Keratinocyte (primary cell): ENCODE results near the gene SSNA1. TPM values are rescaled to one million over a fixed set of nuclear protein-coding genes. Genes with fewer than 3 reads are reported as not detected.
"Not testable (repeated sequence)": the region's sequence is repeated elsewhere in the genome, so short reads cannot be mapped to it uniquely, and the experiment has no call there.

Source experiments
- DNase-seq: peaks from one replicate; pipeline ENCODE4 v3.0.0-alpha.2; 2011; ENCODE audit warnings: low read depth, missing footprints, low spot score
- FAIRE-seq: peaks from 2 replicates; lab custom pipeline; 2011; peaks lifted over from hg19 to GRCh38; lab: Jason Lieb, UNC
- H2AFZ ChIP-seq: 2 replicates; pipeline ENCODE4 v1.6.0; 2012; ENCODE audit warnings: low read length, control low read depth, inconsistent platforms; ENCODE audit not compliant: control insufficient read depth
- H3K27ac ChIP-seq: 2 replicates; pipeline ENCODE4 v1.5.1; 2011; ENCODE audit warnings: low read length; ENCODE audit not compliant: control insufficient read depth, insufficient read depth
- H3K27me3 ChIP-seq: 3 replicates; pipeline ENCODE4 v1.6.0; 2011; ENCODE audit warnings: low read length; ENCODE audit not compliant: control insufficient read depth, insufficient read depth; ENCODE audit errors: extremely low read depth
- H3K36me3 ChIP-seq, 2 experiments: 2 replicates in 1 of 2; 3 replicates in 1 of 2; pipeline ENCODE4 v1.5.1; 2011; ENCODE audit warnings: low read length in 2 of 2, mild to moderate bottlenecking in 1 of 2; ENCODE audit not compliant: control insufficient read depth in 2 of 2, insufficient read depth in 2 of 2; ENCODE audit errors: extremely low read depth in 1 of 2
- H3K4me1 ChIP-seq: 3 replicates; pipeline ENCODE4 v1.5.1; 2011; ENCODE audit warnings: low read length; ENCODE audit not compliant: control insufficient read depth, insufficient read depth; ENCODE audit errors: extremely low read depth
- H3K4me2 ChIP-seq: 3 replicates; pipeline ENCODE4 v1.6.0; 2011; ENCODE audit warnings: low read depth, low read length; ENCODE audit not compliant: control insufficient read depth, insufficient read depth; ENCODE audit errors: extremely low read depth
- H3K4me3 ChIP-seq, 3 experiments: fragments of 200-600 bp in 1 of 3; sonication (generic) in 1 of 3; 2 replicates in 2 of 3; 3 replicates in 1 of 3; pipeline ENCODE4 v1.5.1; 2011 to 2016; ENCODE audit warnings: low read length in 3 of 3, mild to moderate bottlenecking in 3 of 3, control low read depth in 2 of 3, inconsistent platforms in 1 of 3, low read depth in 1 of 3, mixed read lengths in 1 of 3, mixed run types in 1 of 3, moderate library complexity in 1 of 3; ENCODE audit not compliant: control insufficient read depth in 2 of 3, insufficient read depth in 2 of 3; ENCODE audit errors: extremely low read depth in 1 of 3
- H3K79me2 ChIP-seq: 2 replicates; pipeline ENCODE4 v1.6.0; 2012; ENCODE audit warnings: low read length; ENCODE audit not compliant: control insufficient read depth, insufficient read depth
- H3K9ac ChIP-seq: 3 replicates; pipeline ENCODE4 v1.6.0; 2011; ENCODE audit warnings: low read length; ENCODE audit not compliant: control insufficient read depth, insufficient read depth; ENCODE audit errors: extremely low read depth
- H3K9me1 ChIP-seq: 3 replicates; pipeline ENCODE4 v1.6.0; 2011; ENCODE audit warnings: low read length; ENCODE audit not compliant: control insufficient read depth, insufficient read depth; ENCODE audit errors: extremely low read depth
- H3K9me3 ChIP-seq: 2 replicates; pipeline ENCODE4 v1.5.1; 2012; ENCODE audit warnings: low read depth, low read length; ENCODE audit not compliant: control insufficient read depth
- H4K20me1 ChIP-seq: 3 replicates; pipeline ENCODE4 v1.6.0; 2011; ENCODE audit warnings: low read length; ENCODE audit not compliant: control insufficient read depth, insufficient read depth; ENCODE audit errors: extremely low read depth
- EZH2 ChIP-seq: IDR thresholded peaks from one replicate; pipeline ENCODE4 v1.6.1; 2012; ENCODE audit warnings: inconsistent platforms, mild to moderate bottlenecking, low read length, moderate library complexity
- dilution Hi-C: fragments of 300-500 bp; cut with MboI; formaldehyde crosslinking; loops from one replicate; pipeline ENCODE4 v1.7.0; 2020; ENCODE audit warnings: low sequenced_read_pairs; ENCODE audit not compliant: extremely low pct_ligation_motif_present
- polyA plus RNA-seq, 5 experiments: library from polyadenylated mRNA; depleted of rRNA in 3 of 5; stranded (reverse) in 3 of 5; stranded (forward) in 1 of 5; unstranded in 1 of 5; fragments of >200 nt; gene quantifications; 1 replicate in 1 of 5; 2 replicates in 3 of 5; 3 replicates in 1 of 5; pipeline versions ENCODE4 v1.2.1 to v1.2.3, GENCODE V29; 2011 to 2012; ENCODE audit warnings: missing spikeins in 2 of 5, low read depth in 1 of 5, low replicate concordance in 1 of 5
- small RNA-seq, 3 experiments: library from RNA; depleted of rRNA; stranded (forward); fragments of <200 nt; gene quantifications; one replicate each; pipeline ENCODE3, GENCODE V24; 2012; ENCODE audit warnings: low read depth in 3 of 3, low replicate concordance in 1 of 3; ENCODE audit not compliant: insufficient read length in 3 of 3
- TF ChIP-seq, protein P1 (sequence below), 3 experiments: IDR thresholded peaks in 1 of 3; conservative IDR thresholded peaks in 1 of 3; optimal IDR thresholded peaks in 1 of 3; 2 replicates in 2 of 3; 3 replicates in 1 of 3; pipeline versions ENCODE3 to v1.5.1; 2011; ENCODE audit warnings: low read length in 3 of 3, mild to moderate bottlenecking in 3 of 3, moderate library complexity in 2 of 3, control low read depth in 1 of 3, inconsistent platforms in 1 of 3; ENCODE audit not compliant: insufficient read depth in 2 of 3; ENCODE audit errors: extremely low read depth in 1 of 3

The SSNA1 gene
- polyA plus RNA-seq, 1 donor (not counting 4 experiments of a cell fraction or from before 2014, with no cell fraction given): 45.3 TPM

- H3K27me3 ChIP-seq: peaks cover 9% of the 10 kb centered on the region
- dilution Hi-C loops: no loop called here
- FAIRE-seq (no peak), DNase-seq (no peak)
- H3K9ac ChIP-seq: no peak overlapping the region
- H3K4me1 ChIP-seq: peaks cover 7% of the 10 kb centered on the region
- peaks cover 24% of the 10 kb centered on the region for H3K79me2 ChIP-seq
- peaks cover 8 to 15% of the 10 kb centered on the region in 2 experiments for H3K36me3 ChIP-seq
- no peaks in the 10 kb centered on the region for H3K9me3 ChIP-seq
- H3K27ac ChIP-seq: no peak overlapping the region
- no peaks in the 10 kb centered on the region for H3K9me1 ChIP-seq
- no peak for TF ChIP-seq EZH2
- TF ChIP-seq, protein P1, sequence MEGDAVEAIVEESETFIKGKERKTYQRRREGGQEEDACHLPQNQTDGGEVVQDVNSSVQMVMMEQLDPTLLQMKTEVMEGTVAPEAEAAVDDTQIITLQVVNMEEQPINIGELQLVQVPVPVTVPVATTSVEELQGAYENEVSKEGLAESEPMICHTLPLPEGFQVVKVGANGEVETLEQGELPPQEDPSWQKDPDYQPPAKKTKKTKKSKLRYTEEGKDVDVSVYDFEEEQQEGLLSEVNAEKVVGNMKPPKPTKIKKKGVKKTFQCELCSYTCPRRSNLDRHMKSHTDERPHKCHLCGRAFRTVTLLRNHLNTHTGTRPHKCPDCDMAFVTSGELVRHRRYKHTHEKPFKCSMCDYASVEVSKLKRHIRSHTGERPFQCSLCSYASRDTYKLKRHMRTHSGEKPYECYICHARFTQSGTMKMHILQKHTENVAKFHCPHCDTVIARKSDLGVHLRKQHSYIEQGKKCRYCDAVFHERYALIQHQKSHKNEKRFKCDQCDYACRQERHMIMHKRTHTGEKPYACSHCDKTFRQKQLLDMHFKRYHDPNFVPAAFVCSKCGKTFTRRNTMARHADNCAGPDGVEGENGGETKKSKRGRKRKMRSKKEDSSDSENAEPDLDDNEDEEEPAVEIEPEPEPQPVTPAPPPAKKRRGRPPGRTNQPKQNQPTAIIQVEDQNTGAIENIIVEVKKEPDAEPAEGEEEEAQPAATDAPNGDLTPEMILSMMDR (optimal IDR thresholded peaks at IDR 0.05 in 1 of 3, IDR thresholded peaks at IDR 0.05 in 1 of 3, conservative IDR thresholded peaks at IDR 0.05 in 1 of 3; ENCODE audit: extremely low read depth in 1 of 3, insufficient read depth in 2 of 3, low read length in 3 of 3): no peak
- no peak overlapping the region for H2AFZ ChIP-seq
- peaks cover 15% of the 10 kb centered on the region for H4K20me1 ChIP-seq
- H3K4me3 ChIP-seq: no peak overlapping the region
- no peak overlapping the region for H3K4me2 ChIP-seq
These were observed 49.6 kb downstream of the SSNA1 start for GRCh38 chr9:137237759-137238726.

- H3K27ac ChIP-seq: peak overlapping the region; percentile 90
- peaks cover 24% of the 10 kb centered on the region for H3K4me1 ChIP-seq
- H3K9me3 ChIP-seq, dilution Hi-C loops, H3K9me1 ChIP-seq, DNase-seq, H2AFZ ChIP-seq, FAIRE-seq, H3K27me3 ChIP-seq: not testable (repeated sequence)
- peaks cover 11 to 26% of the 10 kb centered on the region in 2 experiments for H3K36me3 ChIP-seq
- H3K4me3 ChIP-seq: peak overlapping the region; percentile 77 to 85 (median 80)
- peak overlapping the region; percentile 92 for H3K9ac ChIP-seq
- peaks cover 33% of the 10 kb centered on the region for H3K79me2 ChIP-seq
- peaks cover 28% of the 10 kb centered on the region for H4K20me1 ChIP-seq
- H3K4me2 ChIP-seq: peak overlapping the region; percentile 82
These were observed 51.2 kb downstream of the SSNA1 start for GRCh38 chr9:137239541-137240200.

Small RNA genes within 50 kb of the gene (small RNA-seq; reads per million reads assigned to genes)
- gene MIR3621: 0 reads per million in 3 experiments

Other genes with a start within 250 kb of the SSNA1 start
- gene FBXW5, start 243.9 kb upstream of the SSNA1 start, polyA plus RNA-seq: 23.0 to 47.2 TPM (median 34.5 TPM) in 3 replicates
- gene C8G, start 243.4 kb upstream of the SSNA1 start, polyA plus RNA-seq: 0.24 to 0.72 TPM (median 0.32 TPM) in 3 replicates
- gene LCN12, start 236.4 kb upstream of the SSNA1 start, polyA plus RNA-seq: 0.22 TPM in 1 of 3 replicates, not detected in the others
- not detected in 3 replicates for gene PTGDS, start 211.2 kb upstream of the SSNA1 start, polyA plus RNA-seq
- gene LCNL1, start 205.7 kb upstream of the SSNA1 start, polyA plus RNA-seq: not detected in 3 replicates
- gene PAXX, start 196.3 kb upstream of the SSNA1 start, polyA plus RNA-seq: 11.2 to 14.6 TPM (median 13.6 TPM) in 3 replicates
- 5.5 to 36.0 TPM (median 9.4 TPM) in 3 replicates for gene CLIC3, start 192.1 kb upstream of the SSNA1 start, polyA plus RNA-seq
- 1.3 to 4.2 TPM (median 1.4 TPM) in 3 replicates for gene ABCA2, start 160.4 kb upstream of the SSNA1 start, polyA plus RNA-seq
- not detected in 3 replicates for gene FUT7, start 156.6 kb upstream of the SSNA1 start, polyA plus RNA-seq
- gene NPDC1, start 142.5 kb upstream of the SSNA1 start, polyA plus RNA-seq: 9.8 to 23.8 TPM (median 10.6 TPM) in 3 replicates
- 0.52 to 1.3 TPM (median 0.65 TPM) in 3 replicates for gene ENTPD2, start 134.6 kb upstream of the SSNA1 start, polyA plus RNA-seq
- gene SAPCD2, start 118.1 kb upstream of the SSNA1 start, polyA plus RNA-seq: 0.90 to 1.6 TPM (median 1.2 TPM) in 3 replicates
- 2.7 to 4.3 TPM (median 4.3 TPM) in 3 replicates for gene UAP1L1, start 111.2 kb upstream of the SSNA1 start, polyA plus RNA-seq
- gene MAN1B1, start 101.7 kb upstream of the SSNA1 start, polyA plus RNA-seq: 31.4 to 48.2 TPM (median 34.3 TPM) in 3 replicates
- 29.7 to 93.1 TPM (median 35.3 TPM) in 3 replicates for gene DPP7, start 73.9 kb upstream of the SSNA1 start, polyA plus RNA-seq
- 0.03 to 0.26 TPM (median 0.03 TPM) in 3 replicates for gene GRIN1, start 49.5 kb upstream of the SSNA1 start, polyA plus RNA-seq
- not detected in 3 replicates for gene LRRC26, start 18.6 kb upstream of the SSNA1 start, polyA plus RNA-seq
- gene TMEM210, start 16.6 kb upstream of the SSNA1 start, polyA plus RNA-seq: not detected in 3 replicates
- gene ANAPC2, start 116 bp upstream of the SSNA1 start, polyA plus RNA-seq: 11.9 to 24.0 TPM (median 13.8 TPM) in 3 replicates
- gene TPRN, start 12.1 kb downstream of the SSNA1 start, polyA plus RNA-seq: 1.1 to 2.2 TPM (median 1.6 TPM) in 3 replicates
- 22.3 to 36.7 TPM (median 29.2 TPM) in 3 replicates for gene TMEM203, start 17.0 kb downstream of the SSNA1 start, polyA plus RNA-seq
- 3.9 to 6.0 TPM (median 5.5 TPM) in 3 replicates for gene NDOR1, start 17.0 kb downstream of the SSNA1 start, polyA plus RNA-seq
- gene RNF208, start 33.6 kb downstream of the SSNA1 start, polyA plus RNA-seq: 0.15 to 0.19 TPM in 2 of 3 replicates, not detected in the other
- gene CYSRT1, start 36.5 kb downstream of the SSNA1 start, polyA plus RNA-seq: 0.80 to 1.8 TPM (median 1.2 TPM) in 3 replicates
- gene RNF224, start 38.8 kb downstream of the SSNA1 start, polyA plus RNA-seq: not detected in 3 replicates
- 0.03 TPM in 1 of 3 replicates, not detected in the others for gene SLC34A3, start 42.2 kb downstream of the SSNA1 start, polyA plus RNA-seq
- 390 to 693 TPM (median 440 TPM) in 3 replicates for gene TUBB4B, start 52.6 kb downstream of the SSNA1 start, polyA plus RNA-seq
- gene STPG3, start 62.6 kb downstream of the SSNA1 start, polyA plus RNA-seq: not detected in 3 replicates
- gene NELFB, start 66.7 kb downstream of the SSNA1 start, polyA plus RNA-seq: 25.1 to 40.2 TPM (median 35.0 TPM) in 3 replicates
- gene TOR4A, start 89.0 kb downstream of the SSNA1 start, polyA plus RNA-seq: 5.8 to 9.8 TPM (median 7.8 TPM) in 3 replicates
- 0.43 to 2.4 TPM (median 2.2 TPM) in 3 replicates for gene NRARP, start 113.6 kb downstream of the SSNA1 start, polyA plus RNA-seq
- 1.5 to 5.4 TPM (median 1.9 TPM) in 3 replicates for gene EXD3, start 234.5 kb downstream of the SSNA1 start, polyA plus RNA-seq
- 0.07 to 0.33 TPM (median 0.09 TPM) in 3 replicates for gene NOXA1, start 234.7 kb downstream of the SSNA1 start, polyA plus RNA-seq